ENCODE results near the gene SAC3D1.

DNA sequence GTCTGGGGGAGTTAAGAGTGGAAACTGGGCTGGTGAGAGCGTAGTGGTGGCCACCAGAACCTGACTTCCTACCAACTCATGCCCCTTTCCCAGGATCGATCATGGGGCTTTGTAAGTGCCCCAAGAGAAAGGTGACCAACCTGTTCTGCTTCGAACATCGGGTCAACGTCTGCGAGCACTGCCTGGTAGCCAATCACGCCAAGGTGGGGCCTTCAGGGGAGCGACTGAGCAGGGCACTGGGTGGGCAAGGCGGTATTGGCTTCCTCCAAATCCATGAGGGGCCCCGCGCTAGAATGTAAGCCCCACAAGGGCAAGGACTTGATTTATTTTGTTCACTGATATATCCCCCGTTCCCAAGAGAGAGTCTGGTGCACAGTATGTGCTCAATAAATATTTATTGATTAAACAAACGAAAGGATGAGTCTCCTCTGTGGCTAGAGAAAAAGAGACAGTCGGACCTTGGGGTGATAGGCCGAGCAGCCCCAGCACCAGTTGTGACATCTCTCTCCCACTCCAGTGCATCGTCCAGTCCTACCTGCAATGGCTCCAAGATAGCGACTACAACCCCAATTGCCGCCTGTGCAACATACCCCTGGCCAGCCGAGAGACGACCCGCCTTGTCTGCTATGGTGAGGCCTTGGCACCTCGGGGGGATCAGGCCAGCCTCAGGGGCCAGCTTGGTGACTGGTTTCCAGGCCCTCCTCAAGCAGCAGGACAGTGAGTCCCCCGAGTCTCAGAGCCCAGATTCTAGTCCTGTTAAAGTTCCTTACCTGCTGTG, 43.8 kb downstream of the SAC3D1 start:
- TF ChIP-seq, protein P1, sequence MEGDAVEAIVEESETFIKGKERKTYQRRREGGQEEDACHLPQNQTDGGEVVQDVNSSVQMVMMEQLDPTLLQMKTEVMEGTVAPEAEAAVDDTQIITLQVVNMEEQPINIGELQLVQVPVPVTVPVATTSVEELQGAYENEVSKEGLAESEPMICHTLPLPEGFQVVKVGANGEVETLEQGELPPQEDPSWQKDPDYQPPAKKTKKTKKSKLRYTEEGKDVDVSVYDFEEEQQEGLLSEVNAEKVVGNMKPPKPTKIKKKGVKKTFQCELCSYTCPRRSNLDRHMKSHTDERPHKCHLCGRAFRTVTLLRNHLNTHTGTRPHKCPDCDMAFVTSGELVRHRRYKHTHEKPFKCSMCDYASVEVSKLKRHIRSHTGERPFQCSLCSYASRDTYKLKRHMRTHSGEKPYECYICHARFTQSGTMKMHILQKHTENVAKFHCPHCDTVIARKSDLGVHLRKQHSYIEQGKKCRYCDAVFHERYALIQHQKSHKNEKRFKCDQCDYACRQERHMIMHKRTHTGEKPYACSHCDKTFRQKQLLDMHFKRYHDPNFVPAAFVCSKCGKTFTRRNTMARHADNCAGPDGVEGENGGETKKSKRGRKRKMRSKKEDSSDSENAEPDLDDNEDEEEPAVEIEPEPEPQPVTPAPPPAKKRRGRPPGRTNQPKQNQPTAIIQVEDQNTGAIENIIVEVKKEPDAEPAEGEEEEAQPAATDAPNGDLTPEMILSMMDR (IDR thresholded peaks at IDR 0.05), result no peak
- TF ChIP-seq POLR2A (IDR thresholded peaks at IDR 0.05) (no peak), POLR2AphosphoS5 (IDR thresholded peaks at IDR 0.05) (no peak)

Data from transverse colon (tissue), 4 donors.